Adrenal gland (tissue), 12 donors: ENCODE data around the gene FNDC3B. TPM values are rescaled to one million over a fixed set of nuclear protein-coding genes. Genes with fewer than 3 reads are reported as not detected.

Source experiments
- DNase-seq, 7 donors: peaks; one replicate each; pipeline ENCODE4 v3.0.0-alpha.2; 2019 to 2020
- H3K27ac ChIP-seq, 5 donors: fragments of 200-600 bp; sonication (generic) in 4 of 5; 1 replicate in 3 of 5; 2 replicates in 2 of 5; pipeline versions ENCODE4 v1.5.1 to v1.8.0; 2016 to 2020; ENCODE audit warnings: mild to moderate bottlenecking in 1 of 5
- H3K27me3 ChIP-seq: fragments of 200-600 bp; 2 replicates; pipeline ENCODE4 v1.8.0; 2021
- H3K36me3 ChIP-seq, 2 donors: fragments of 200-600 bp; replicated peaks in 1 of 2; 1 replicate in 1 of 2; 2 replicates in 1 of 2; pipeline versions ENCODE4 v1.5.1 to v1.8.0; 2018 to 2022
- H3K4me1 ChIP-seq, 2 donors: fragments of 200-600 bp; replicated peaks in 1 of 2; 1 replicate in 1 of 2; 2 replicates in 1 of 2; pipeline versions ENCODE4 v1.5.1 to v1.8.0; 2018 to 2021
- H3K4me3 ChIP-seq, 4 donors: fragments of 200-600 bp; sonication (generic) in 3 of 4; one replicate each; pipeline ENCODE4 v1.5.1; 2016 to 2018
- H3K9me3 ChIP-seq, 3 donors: fragments of 200-600 bp; sonication (generic) in 1 of 3; replicated peaks in 1 of 3; 1 replicate in 2 of 3; 2 replicates in 1 of 3; pipeline versions ENCODE4 v1.5.1 to v1.8.0; 2016 to 2021
- CTCF ChIP-seq, 6 experiments: fragments of 450-650 bp in 4 of 6; fragments of 200-600 bp in 2 of 6; sonication (generic) in 1 of 6; IDR thresholded peaks; 1 replicate in 5 of 6; 2 replicates in 1 of 6; pipeline versions ENCODE4 v1.5.1 to v1.8.0; 2016 to 2021; ENCODE audit warnings: antibody characterized with exemption in 6 of 6, mild to moderate bottlenecking in 2 of 6, moderate library complexity in 1 of 6
- POLR2A ChIP-seq, 2 donors: fragments of 450-650 bp; IDR thresholded peaks; one replicate each; pipeline ENCODE4 v1.6.1; 2017; ENCODE audit warnings: antibody characterized with exemption in 2 of 2, mild to moderate bottlenecking in 2 of 2, moderate library complexity in 1 of 2
- WGBS, 4 donors: extraction: QIAGEN DNeasy Blood & Tissue Kit in 2 of 4; methylation state at CpG; one replicate each; pipeline versions ENCODE4 v1.1.5 to v1.1.7; 2013 to 2017; 5-methylcytosine and 5-hydroxymethylcytosine counted together
- intact Hi-C, 2 donors: fragments of 100-400 bp; cut with DNase I; formaldehyde crosslinking; loops; one replicate each; pipeline versions ENCODE4 v1.14.1 to v1.15.0; 2022 to 2023
- polyA plus RNA-seq, 3 donors: library from polyadenylated mRNA; stranded (reverse); fragments of 200-250 nt in 2 of 3; fragments of 350-450 nt in 1 of 3; fragmentation: Illumina TruSeq in 1 of 3; extraction: RNeasy Lipid Tissue Mini Kit (QIAGEN cat#74804) in 1 of 3; gene quantifications; one replicate each; pipeline ENCODE4 v1.2.3, GENCODE V29; 2013 to 2014
- total RNA-seq, 9 donors: library from RNA; depleted of rRNA in 4 of 9; stranded (reverse); fragments of >200 nt in 4 of 9; fragments of 120-200 nt in 1 of 9; fragmentation: NEBNext Ultra II Directional in 1 of 9; extraction: Animal tissue kit (Norgen Biotek cat#: 25700) in 1 of 9; gene quantifications; one replicate each; pipeline versions ENCODE4 v1.1.0 to v1.2.4, GENCODE V29; 2013 to 2023
- donor health status: healthy with polysubstance abuse.
- donor health status: Bipolar disorder and iron deficiency.
- donor health status: DM: yes; HTN: yes; CAD: no.
- donor health status: DM: no; HTN: no; CAD: no.
- donor health status: DM: no; HTN: no; CAD: no.
- donor health status: DM: yes; HTN: yes; CAD: no.

Gene FNDC3B
- total and polyA plus RNA-seq, 12 donors, result 9.9 to 228 (median 105) TPM

- Histone ChIP-seq H3K9me3 (no peaks in the 10 kb centered on the region), H3K36me3 (peaks cover 0 to 13% of the 10 kb centered on the region in 2 donors), H3K27me3 (no peaks in the 10 kb centered on the region), H3K27ac (no peak overlapping the region), H3K4me3 (no peak overlapping the region), H3K4me1 (peaks cover 9 to 44% of the 10 kb centered on the region in 2 donors)
- intact Hi-C loops, result no loop called here
- DNase-seq, result no peak
- TF ChIP-seq CTCF (IDR thresholded peaks at IDR 0.05), result no peak
- no peak for TF ChIP-seq POLR2A (IDR thresholded peaks at IDR 0.05)
These were observed 8.3 kb downstream of the FNDC3B start for GRCh38 chr3:172047567-172048115.

- intact Hi-C loops, result no loop called here
- TF ChIP-seq POLR2A (IDR thresholded peaks at IDR 0.05) (no peak), CTCF (IDR thresholded peaks at IDR 0.05) (no peak)
These were observed 9.2 kb downstream of the FNDC3B start for GRCh38 chr3:172048599-172048998.

GRCh38 chr3:172051310-172051956 is 12.1 kb downstream of the FNDC3B start:
- intact Hi-C loops, result no loop called here
- Histone ChIP-seq H3K27me3 (no peaks in the 10 kb centered on the region), H3K4me3 (no peak overlapping the region), H3K36me3 (peaks cover 0 to 13% of the 10 kb centered on the region in 2 donors), H3K9me3 (no peaks in the 10 kb centered on the region), H3K4me1 (peaks cover 12 to 31% of the 10 kb centered on the region in 2 donors), H3K27ac (no peak overlapping the region)
- 93 to 96% (median 94%) methylated on average over 3 of the region's 3 CpGs for WGBS, 4 donors
- DNase-seq, result no peak
- TF ChIP-seq POLR2A (IDR thresholded peaks at IDR 0.05), result no peak
- no peak for TF ChIP-seq CTCF (IDR thresholded peaks at IDR 0.05)

More at GRCh38 chr3:172048599-172048998, 9.2 kb downstream of the FNDC3B start:
- H3K4me3 ChIP-seq, result no peak overlapping the region
- H3K27ac ChIP-seq, result no peak overlapping the region
- no peaks in the 10 kb centered on the region for H3K9me3 ChIP-seq
- H3K36me3 ChIP-seq, result peaks cover 0 to 13% of the 10 kb centered on the region in 2 donors
- WGBS, 4 donors, result 97 to 98% (median 98%) methylated on average over 2 of the region's 2 CpGs
- H3K27me3 ChIP-seq, result no peaks in the 10 kb centered on the region
- H3K4me1 ChIP-seq, result peaks cover 9 to 35% of the 10 kb centered on the region in 2 donors
- DNase-seq, result no peak

- whole genome bisulfite sequencing, 4 donors, result 91 to 99% (median 96%) methylated on average over 5 of the region's 5 CpGs
These were observed 12.6 kb downstream of the FNDC3B start for GRCh38 chr3:172051957-172052354.

More at GRCh38 chr3:172051957-172052354, 12.6 kb downstream of the FNDC3B start:
- Histone ChIP-seq H3K27me3 (no peaks in the 10 kb centered on the region), H3K4me1 (peaks cover 14 to 31% of the 10 kb centered on the region in 2 donors), H3K9me3 (no peaks in the 10 kb centered on the region), H3K27ac (no peak overlapping the region), H3K36me3 (peaks cover 0 to 13% of the 10 kb centered on the region in 2 donors), H3K4me3 (no peak overlapping the region)
- intact Hi-C loops, result no loop called here
- TF ChIP-seq POLR2A (IDR thresholded peaks at IDR 0.05) (no peak), CTCF (IDR thresholded peaks at IDR 0.05) (no peak)
- DNase-seq, result no peak
